GM21381 (cell line): ENCODE measurements around the gene TMEM63B.
"Not testable (repeated sequence)": the region's sequence is repeated elsewhere in the genome, so short reads cannot be mapped to it uniquely, and the experiment has no call there.

Source experiments
- ATAC-seq: cut with Tn5 transposase; IDR thresholded peaks from one replicate; pipeline ENCODE4 v1.9.1; 2021; ENCODE audit warnings: mild to moderate bottlenecking, moderate library complexity; ENCODE audit not compliant: unreplicated experiment

TMEM63B gene

GRCh38 chr6:44094403-44095242, 32.7 kb upstream of the TMEM63B start:
- ATAC-seq, result no peak

- not testable (repeated sequence) for ATAC-seq
These were observed 32.1 kb upstream of the TMEM63B start for GRCh38 chr6:44095243-44095623.

GRCh38 chr6:44096612-44097011, 30.7 kb upstream of the TMEM63B start:
- ATAC-seq, result peak; percentile 49

GRCh38 chr6:44097782-44098317, 29.5 kb upstream of the TMEM63B start:
- ATAC-seq, result no peak

- no peak for ATAC-seq
These were observed 28.2 kb upstream of the TMEM63B start for GRCh38 chr6:44099192-44099591.

GRCh38 chr6:44100088-44100550, 27.2 kb upstream of the TMEM63B start:
- ATAC-seq, result no peak

GRCh38 chr6:44101832-44102231, 25.5 kb upstream of the TMEM63B start:
- no peak for ATAC-seq

- ATAC-seq, result no peak
These were observed 24.8 kb upstream of the TMEM63B start for GRCh38 chr6:44102527-44102926.

- ATAC-seq, result no peak
These were observed 22.8 kb upstream of the TMEM63B start for GRCh38 chr6:44104481-44105021.

- no peak for ATAC-seq
These were observed 22.2 kb upstream of the TMEM63B start for GRCh38 chr6:44105146-44105545.

GRCh38 chr6:44105993-44106740, 21.2 kb upstream of the TMEM63B start:
- ATAC-seq, result no peak

GRCh38 chr6:44107017-44107416, 20.3 kb upstream of the TMEM63B start:
- no peak for ATAC-seq

GRCh38 chr6:44108471-44108870, 18.9 kb upstream of the TMEM63B start:
- ATAC-seq, result no peak

GRCh38 chr6:44109212-44109611, 18.1 kb upstream of the TMEM63B start:
- ATAC-seq, result no peak

- no peak for ATAC-seq
These were observed 17.2 kb upstream of the TMEM63B start for GRCh38 chr6:44110005-44110676.

- no peak for ATAC-seq
These were observed 16.4 kb upstream of the TMEM63B start for GRCh38 chr6:44110966-44111365.

- no peak for ATAC-seq
These were observed 15.6 kb upstream of the TMEM63B start for GRCh38 chr6:44111434-44112417.

- no peak for ATAC-seq
These were observed 13.9 kb upstream of the TMEM63B start for GRCh38 chr6:44113414-44113813.

- no peak for ATAC-seq
These were observed 11.5 kb upstream of the TMEM63B start for GRCh38 chr6:44115866-44116265.
